Body of pancreas (tissue), 4 donors: Measurements from ENCODE around the gene C6orf136. TPM values are rescaled to one million over a fixed set of nuclear protein-coding genes. Genes with fewer than 3 reads are reported as not detected.

Experiments
- ATAC-seq: fragments of 150-250 bp; one replicate; pipeline ENCODE4 v1.9.1; 2016
- DNase-seq, 4 donors: peaks; one replicate each; pipeline ENCODE4 v3.0.0-alpha.2; 2019
- H3K27ac ChIP-seq, 4 donors: fragments of 200-600 bp; sonication (generic); 1 replicate in 3 of 4; 2 replicates in 1 of 4; pipeline versions ENCODE4 v1.5.1 to v1.6.1; 2016 to 2019; ENCODE audit warnings: mild to moderate bottlenecking in 1 of 4, mixed read lengths in 1 of 4, moderate library complexity in 1 of 4
- H3K27me3 ChIP-seq, 2 donors: fragments of 200-600 bp; sonication (generic); one replicate each; pipeline ENCODE4 v1.6.0; 2016; ENCODE audit warnings: mild to moderate bottlenecking in 1 of 2
- H3K36me3 ChIP-seq, 2 donors: fragments of 200-600 bp; sonication (generic); replicated peaks in 1 of 2; 2 replicates each; pipeline ENCODE4 v1.5.1; 2016; ENCODE audit warnings: low read depth in 2 of 2; ENCODE audit not compliant: insufficient read depth in 1 of 2
- H3K4me1 ChIP-seq: fragments of 200-600 bp; sonication (generic); one replicate; pipeline ENCODE4 v1.6.0; 2016
- H3K4me3 ChIP-seq, 2 donors: fragments of 200-600 bp; sonication (generic); 1 replicate in 1 of 2; 2 replicates in 1 of 2; pipeline ENCODE4 v1.5.1; 2016 to 2019
- H3K9me3 ChIP-seq, 3 donors: fragments of 200-600 bp; sonication (generic); 1 replicate in 2 of 3; 2 replicates in 1 of 3; pipeline ENCODE4 v1.5.1; 2016
- POLR2A ChIP-seq, 3 donors: fragments of 450-650 bp; IDR thresholded peaks; one replicate each; pipeline ENCODE4 v1.6.1; 2016; ENCODE audit warnings: antibody characterized with exemption in 3 of 3, mild to moderate bottlenecking in 2 of 3
- WGBS, 2 donors: methylation state at CpG; one replicate each; pipeline ENCODE4 v1.1.5; 2017; 5-methylcytosine and 5-hydroxymethylcytosine counted together
- intact Hi-C: fragments of 100-400 bp; cut with DNase I; formaldehyde crosslinking; loops from one replicate; pipeline ENCODE4 v1.15.1; 2023
- total RNA-seq, 2 donors: library from RNA; depleted of rRNA; stranded (reverse); fragments of >200 nt; gene quantifications; one replicate each; pipeline ENCODE4 v1.1.0, GENCODE V29; 2016
- TF ChIP-seq, protein P1 (sequence below), 7 experiments: fragments of 450-650 bp in 4 of 7; fragments of 200-600 bp in 3 of 7; sonication (generic) in 3 of 7; IDR thresholded peaks; one replicate each; pipeline ENCODE4 v1.5.1; 2016 to 2019; ENCODE audit warnings: antibody characterized with exemption in 7 of 7

C6orf136 gene
- total RNA-seq, 2 donors from 2014 or later = 7.3 to 28.3 TPM

- peak; percentile 51 to 59 (median 57) for TF ChIP-seq POLR2A (IDR thresholded peaks at IDR 0.05)
- TF ChIP-seq, protein P1, sequence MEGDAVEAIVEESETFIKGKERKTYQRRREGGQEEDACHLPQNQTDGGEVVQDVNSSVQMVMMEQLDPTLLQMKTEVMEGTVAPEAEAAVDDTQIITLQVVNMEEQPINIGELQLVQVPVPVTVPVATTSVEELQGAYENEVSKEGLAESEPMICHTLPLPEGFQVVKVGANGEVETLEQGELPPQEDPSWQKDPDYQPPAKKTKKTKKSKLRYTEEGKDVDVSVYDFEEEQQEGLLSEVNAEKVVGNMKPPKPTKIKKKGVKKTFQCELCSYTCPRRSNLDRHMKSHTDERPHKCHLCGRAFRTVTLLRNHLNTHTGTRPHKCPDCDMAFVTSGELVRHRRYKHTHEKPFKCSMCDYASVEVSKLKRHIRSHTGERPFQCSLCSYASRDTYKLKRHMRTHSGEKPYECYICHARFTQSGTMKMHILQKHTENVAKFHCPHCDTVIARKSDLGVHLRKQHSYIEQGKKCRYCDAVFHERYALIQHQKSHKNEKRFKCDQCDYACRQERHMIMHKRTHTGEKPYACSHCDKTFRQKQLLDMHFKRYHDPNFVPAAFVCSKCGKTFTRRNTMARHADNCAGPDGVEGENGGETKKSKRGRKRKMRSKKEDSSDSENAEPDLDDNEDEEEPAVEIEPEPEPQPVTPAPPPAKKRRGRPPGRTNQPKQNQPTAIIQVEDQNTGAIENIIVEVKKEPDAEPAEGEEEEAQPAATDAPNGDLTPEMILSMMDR (IDR thresholded peaks at IDR 0.05) = no peak
- Histone ChIP-seq H3K9me3 (no peaks in the 10 kb centered on the region), H3K27ac (peak overlapping the region; percentile 79 to 98 (median 92)), H3K36me3 (no peaks in the 10 kb centered on the region), H3K4me3 (peak overlapping the region; percentile 53 to 68), H3K27me3 (no peaks in the 10 kb centered on the region), H3K4me1 (peaks cover 71% of the 10 kb centered on the region)
- intact Hi-C loops = no loop called here
- DNase-seq (peak; percentile 78 to 92 (median 86)), ATAC-seq (peak; percentile 57)
- WGBS, 2 donors = 0 to 1% methylated on average over 34 to 51 of the region's 52 CpGs
These were observed 40.1 kb downstream of the C6orf136 start for GRCh38 chr6:30686908-30687658.

DNA sequence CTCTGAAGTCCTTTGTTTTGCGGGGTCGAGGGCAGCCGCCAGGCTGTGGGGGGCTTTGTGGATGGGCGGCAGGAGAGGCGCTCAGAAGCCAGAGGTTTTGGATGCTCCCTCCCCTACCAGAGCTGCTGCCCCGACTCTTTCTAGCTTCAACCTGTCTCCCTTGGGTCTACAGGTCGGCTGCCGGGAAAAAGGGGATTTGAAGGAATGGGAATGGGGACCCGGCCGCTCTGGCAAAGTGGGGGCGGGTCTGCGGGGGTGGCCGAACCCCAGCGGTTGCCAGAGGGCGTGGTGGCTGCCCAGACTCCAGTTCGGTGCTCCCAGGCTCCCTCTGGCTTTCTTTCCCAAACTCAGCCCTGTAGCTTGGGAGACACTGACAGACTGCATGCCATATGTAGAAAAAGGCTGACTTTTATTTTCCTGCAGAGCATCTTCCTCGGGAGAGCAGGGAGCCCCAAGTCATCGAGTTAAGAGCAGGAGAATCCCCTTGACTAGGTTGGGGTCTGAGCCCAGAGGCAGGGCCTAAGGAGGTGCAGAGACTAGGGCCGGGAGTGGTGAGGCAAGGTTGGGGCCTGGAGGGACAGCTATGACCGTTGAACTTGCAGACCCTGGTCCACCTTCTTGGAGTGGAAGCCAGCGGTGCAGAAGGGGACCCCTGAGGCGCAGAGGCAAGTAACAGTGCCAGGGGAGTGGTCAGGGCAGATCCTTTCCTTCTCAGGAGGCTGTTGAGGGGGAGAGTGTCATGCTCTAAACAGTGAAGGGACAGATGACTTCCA is 40.9 kb downstream of the C6orf136 start:
- peaks cover 69% of the 10 kb centered on the region for H3K4me1 ChIP-seq
- TF ChIP-seq, protein P1 (IDR thresholded peaks at IDR 0.05) = no peak
- TF ChIP-seq POLR2A (IDR thresholded peaks at IDR 0.05) = peak in 1 of 3 donors; percentile 20
- DNase-seq (no peak), ATAC-seq (no peak)
- H3K27ac ChIP-seq = peak overlapping the region; percentile 79 to 98 (median 92)
- intact Hi-C loops = no loop called here
- peak overlapping the region; percentile 53 to 68 for H3K4me3 ChIP-seq
- H3K9me3 ChIP-seq = no peaks in the 10 kb centered on the region
- no peaks in the 10 kb centered on the region for H3K27me3 ChIP-seq
- WGBS, 2 donors = 15 to 18% methylated on average over 15 to 22 of the region's 22 CpGs
- no peaks in the 10 kb centered on the region for H3K36me3 ChIP-seq

GRCh38 chr6:30688569-30688968 is 41.6 kb downstream of the C6orf136 start:
- DNase-seq = no peak

GRCh38 chr6:30689022-30689865 is 42.3 kb downstream of the C6orf136 start:
- no peak for ATAC-seq
- intact Hi-C loops = no loop called here
- TF ChIP-seq, protein P1 (IDR thresholded peaks at IDR 0.05) = no peak
- no peak for TF ChIP-seq POLR2A (IDR thresholded peaks at IDR 0.05)

More at GRCh38 chr6:30688569-30688968, 41.6 kb downstream of the C6orf136 start:
- peak overlapping the region; percentile 79 to 98 (median 92) for H3K27ac ChIP-seq
- intact Hi-C loops = no loop called here
- TF ChIP-seq, protein P1 (IDR thresholded peaks at IDR 0.05) = no peak
- TF ChIP-seq POLR2A (IDR thresholded peaks at IDR 0.05) = no peak
- H3K4me1 ChIP-seq = peaks cover 62% of the 10 kb centered on the region
- no peaks in the 10 kb centered on the region for H3K27me3 ChIP-seq
- ATAC-seq = no peak
- no peaks in the 10 kb centered on the region for H3K36me3 ChIP-seq
- WGBS, 2 donors = 77 to 81% methylated on average over 4 to 9 of the region's 9 CpGs
- H3K4me3 ChIP-seq = no peak overlapping the region
- no peaks in the 10 kb centered on the region for H3K9me3 ChIP-seq

More at GRCh38 chr6:30689022-30689865, 42.3 kb downstream of the C6orf136 start:
- Histone ChIP-seq H3K36me3 (no peaks in the 10 kb centered on the region), H3K27ac (peak overlapping the region in 3 of 4 donors; percentile 90 to 98 (median 95)), H3K27me3 (no peaks in the 10 kb centered on the region), H3K4me1 (peaks cover 61% of the 10 kb centered on the region), H3K9me3 (no peaks in the 10 kb centered on the region), H3K4me3 (no peak overlapping the region)
- 78 to 84% methylated on average over 10 of the region's 11 CpGs for WGBS, 2 donors
- DNase-seq = no peak
